Erythroblast (primary cell): ENCODE results near the gene LEPROT.

Experiments
- GATA1 ChIP-seq: IDR thresholded peaks from 2 replicates; pipeline ENCODE4 v1.6.1; 2011; ENCODE audit warnings: low read depth, mild to moderate bottlenecking, control low read depth, low read length, moderate library complexity
- POLR2A ChIP-seq: IDR thresholded peaks from 2 replicates; pipeline ENCODE4 v1.6.1; 2011; ENCODE audit warnings: mild to moderate bottlenecking, low read length

- TF ChIP-seq POLR2A (no peak), GATA1 (no peak)
These were observed 51.4 kb downstream of the LEPROT start for GRCh38 chr1:65471861-65472332.
